HG02840 (cell line): ENCODE results near the gene PCNT.

Experiments
- ATAC-seq: cut with Tn5 transposase; IDR thresholded peaks from one replicate; pipeline ENCODE4 v1.9.1; 2021; ENCODE audit warnings: mild to moderate bottlenecking, moderate library complexity, moderate number of reproducible peaks; ENCODE audit not compliant: unreplicated experiment, low FRiP score

PCNT gene

GRCh38 chr21:46323710-46324389 lies at the start of gene PCNT, which contains the start of gene C21orf58:
PCNT (plus strand) TSS chr21:46324156; CDS start chr21:46324229, 73 bp downstream.
C21orf58 (minus strand) TSS chr21:46323870; CDS start chr21:46322738, 1,132 bp downstream.
- ATAC-seq = peak; percentile 74

- ATAC-seq = no peak
Measured at GRCh38 chr21:46274797-46275390, 49.1 kb upstream of the PCNT start.

GRCh38 chr21:46284077-46284644 lies 39.8 kb upstream of the PCNT start:
- no peak for ATAC-seq

GRCh38 chr21:46284733-46285132 lies 39.2 kb upstream of the PCNT start:
- ATAC-seq = no peak

GRCh38 chr21:46285206-46285661 lies 38.7 kb upstream of the PCNT start, which contains the start of gene MCM3AP:
MCM3AP (minus strand) TSS chr21:46285611; CDS start chr21:46285286, 325 bp downstream.
- ATAC-seq = no peak

- ATAC-seq = peak; percentile 91
Measured at GRCh38 chr21:46285761-46286647, 38.0 kb upstream of the PCNT start, which contains the start of gene YBEY. YBEY (plus strand) TSS chr21:46286342; CDS start chr21:46286914, 572 bp downstream.

GRCh38 chr21:46286648-46287002 lies 37.3 kb upstream of the PCNT start:
- no peak for ATAC-seq

GRCh38 chr21:46287541-46287940 lies 36.4 kb upstream of the PCNT start:
- ATAC-seq = no peak

GRCh38 chr21:46289655-46290179 lies 34.2 kb upstream of the PCNT start:
- no peak for ATAC-seq

GRCh38 chr21:46291561-46291960 lies 32.4 kb upstream of the PCNT start:
- ATAC-seq = no peak

- no peak for ATAC-seq
Measured at GRCh38 chr21:46294647-46295176, 29.2 kb upstream of the PCNT start.

- ATAC-seq = no peak
Measured at GRCh38 chr21:46295177-46295770, 28.7 kb upstream of the PCNT start.

GRCh38 chr21:46295996-46296752 lies 27.8 kb upstream of the PCNT start:
- no peak for ATAC-seq

GRCh38 chr21:46297338-46298271 lies 26.4 kb upstream of the PCNT start:
- no peak for ATAC-seq

GRCh38 chr21:46299167-46299566 lies 24.8 kb upstream of the PCNT start:
- no peak for ATAC-seq

GRCh38 chr21:46301759-46302158 lies 22.2 kb upstream of the PCNT start:
- no peak for ATAC-seq

GRCh38 chr21:46304437-46304836 lies 19.5 kb upstream of the PCNT start:
- ATAC-seq = no peak

- no peak for ATAC-seq
Measured at GRCh38 chr21:46304955-46305354, 19.0 kb upstream of the PCNT start.
